Measurements from ENCODE around the gene LDHAL6B.

The LDHAL6B gene

GRCh38 chr15:59256482-59256881 lies 49.8 kb downstream of the LDHAL6B start:
- DNase-seq (ENCODE audit: insufficient read length, low spot score) (no peak), FAIRE-seq (no peak)
- TF ChIP-seq PAX5 (IDR thresholded peaks at IDR 0.05; ENCODE audit: insufficient read depth, low read length, severe bottlenecking) (no peak), POLR2A (IDR thresholded peaks at IDR 0.05; ENCODE audit: low read depth, low read length) (no peak), SPI1 (IDR thresholded peaks at IDR 0.05; ENCODE audit: low read depth, low read length) (no peak), POLR2AphosphoS5 (IDR thresholded peaks at IDR 0.05; ENCODE audit: low read depth, low read length) (peak; percentile 12; the same call in 1 of the 2 replicates)

GRCh38 chr15:59257140-59257539 lies 50.5 kb downstream of the LDHAL6B start:
- TF ChIP-seq PAX5 (IDR thresholded peaks at IDR 0.05; ENCODE audit: insufficient read depth, low read length, severe bottlenecking) (no peak), POU2F2 (IDR thresholded peaks at IDR 0.05; ENCODE audit: low read depth, low read length) (no peak)
- FAIRE-seq (no peak), DNase-seq (ENCODE audit: insufficient read length, low spot score) (no peak)
